Fibroblast of skin of left quadriceps (primary cell): Measurements from ENCODE around the gene PGAP3.
"Not testable (repeated sequence)": the region's sequence is repeated elsewhere in the genome, so short reads cannot be mapped to it uniquely, and the experiment has no call there.

ENCODE experiments used
- DNase-seq, 2 experiments: peaks; one replicate each; pipeline ENCODE4 v3.0.0-alpha.2; 2013; ENCODE audit warnings: low read depth in 2 of 2

Gene PGAP3

GRCh38 chr17:39715375-39716072 is 27.7 kb upstream of the PGAP3 start:
- DNase-seq = no peak

- no peak for DNase-seq
These were observed 26.4 kb upstream of the PGAP3 start for GRCh38 chr17:39714234-39714633.

GRCh38 chr17:39711851-39712250 is 24.0 kb upstream of the PGAP3 start:
- DNase-seq = no peak

GRCh38 chr17:39711071-39711470 is 23.2 kb upstream of the PGAP3 start:
- not testable (repeated sequence) for DNase-seq

- DNase-seq = no peak
These were observed 22.4 kb upstream of the PGAP3 start for GRCh38 chr17:39709998-39710964.

GRCh38 chr17:39709319-39709997 is 21.6 kb upstream of the PGAP3 start:
- no peak for DNase-seq

GRCh38 chr17:39706921-39707337 is 19.1 kb upstream of the PGAP3 start:
- DNase-seq = no peak

- DNase-seq = no peak
These were observed 18.5 kb upstream of the PGAP3 start for GRCh38 chr17:39706383-39706782.

- DNase-seq = no peak
These were observed 18.0 kb upstream of the PGAP3 start for GRCh38 chr17:39705786-39706348.

GRCh38 chr17:39704821-39705551 is 17.1 kb upstream of the PGAP3 start:
- DNase-seq = no peak

GRCh38 chr17:39703913-39704312 is 16.1 kb upstream of the PGAP3 start:
- DNase-seq = no peak

- DNase-seq = no peak
These were observed 15.3 kb upstream of the PGAP3 start for GRCh38 chr17:39702901-39703893.

- DNase-seq = no peak
These were observed 14.0 kb upstream of the PGAP3 start for GRCh38 chr17:39701784-39702422.

GRCh38 chr17:39701012-39701783 is 13.3 kb upstream of the PGAP3 start:
- DNase-seq = no peak

- DNase-seq = no peak
These were observed 12.5 kb upstream of the PGAP3 start for GRCh38 chr17:39700148-39700987.

- DNase-seq = peak; percentile 42 to 47
These were observed 11.9 kb upstream of the PGAP3 start, which contains the start of gene ERBB2 for GRCh38 chr17:39699818-39700147. ERBB2 (plus strand) TSS chr17:39700064; CDS start chr17:39700239, 175 bp downstream.

GRCh38 chr17:39699157-39699817 is 11.4 kb upstream of the PGAP3 start:
- not testable (repeated sequence) for DNase-seq
